HEK293 (cell line): ENCODE data around the gene ADAMTSL3.

Experiments
- CTCF ChIA-PET: fragments of 350-600 bp; formaldehyde crosslinking; extraction: SDS; loops from one replicate; lab custom pipeline; 2021; ENCODE audit warnings: antibody characterized with exemption; lab: Yijun Ruan, JAX
- POLR2A ChIA-PET: fragments of 300-600 bp; formaldehyde crosslinking; extraction: SDS; loops from one replicate; lab custom pipeline; 2020; ENCODE audit warnings: antibody characterized with exemption, inconsistent platforms; lab: Yijun Ruan, JAX
- H3K27ac ChIP-seq: fragments of 200-500 bp; sonication (Bioruptor generic); 2 replicates; pipeline ENCODE4 v1.5.1; 2014; ENCODE audit warnings: low read depth, low read length, control low read depth, inconsistent platforms; ENCODE audit errors: extremely low read depth
- H3K36me3 ChIP-seq, 2 experiments: fragments of 200-500 bp in 1 of 2; sonication (Bioruptor generic) in 1 of 2; 1 replicate in 1 of 2; 2 replicates in 1 of 2; pipeline ENCODE4 v1.5.1; 2014 to 2017; ENCODE audit warnings: inconsistent platforms in 2 of 2, low read length in 2 of 2; ENCODE audit not compliant: control insufficient read depth in 2 of 2, insufficient read depth in 1 of 2
- H3K4me1 ChIP-seq: fragments of 200-500 bp; sonication (Bioruptor generic); 2 replicates; pipeline ENCODE4 v1.5.1; 2014; ENCODE audit warnings: mild to moderate bottlenecking, low read length, inconsistent platforms; ENCODE audit not compliant: control insufficient read depth, insufficient read depth
- H3K4me3 ChIP-seq: 2 replicates; pipeline ENCODE4 v1.5.1; 2011; ENCODE audit warnings: low read depth, mild to moderate bottlenecking, control low read depth, low read length, moderate library complexity
- H3K9me3 ChIP-seq: fragments of 200-500 bp; sonication (Bioruptor generic); 2 replicates; pipeline ENCODE4 v1.5.1; 2014; ENCODE audit warnings: low read depth, low read length, inconsistent platforms; ENCODE audit not compliant: control insufficient read depth, insufficient read depth
- CTCF ChIP-seq: fragments of 450-650 bp; formaldehyde crosslinking; IDR thresholded peaks from 2 replicates; pipeline ENCODE4 v1.5.1; 2016; ENCODE audit warnings: missing biosample characterization, missing genetic modification characterization
- FEZF1 ChIP-seq: fragments of 450-650 bp; formaldehyde crosslinking; IDR thresholded peaks from 2 replicates; pipeline ENCODE4 v1.5.1; 2016; ENCODE audit warnings: missing biosample characterization, missing genetic modification characterization
- HOXA7 ChIP-seq: sonication (generic); formaldehyde crosslinking; IDR thresholded peaks from 2 replicates; pipeline ENCODE4 v1.8.1; 2022; ENCODE audit warnings: missing genetic modification reagents, borderline replicate concordance
- PRDM1 ChIP-seq: fragments of 450-650 bp; formaldehyde crosslinking; IDR thresholded peaks from 2 replicates; pipeline ENCODE4; 2016; ENCODE audit warnings: missing biosample characterization, missing genetic modification characterization
- SCRT1 ChIP-seq: fragments of 450-650 bp; formaldehyde crosslinking; IDR thresholded peaks from 2 replicates; pipeline ENCODE4 v1.5.1; 2016; ENCODE audit warnings: missing biosample characterization, missing genetic modification characterization, borderline replicate concordance
- SP2 ChIP-seq: fragments of 450-650 bp; formaldehyde crosslinking; IDR thresholded peaks from 2 replicates; pipeline ENCODE4 v1.5.1; 2016; ENCODE audit warnings: missing biosample characterization, missing genetic modification characterization
- ZBTB11 ChIP-seq: fragments of 450-650 bp; formaldehyde crosslinking; conservative IDR thresholded peaks from 2 replicates; pipeline ENCODE4 v1.5.1; 2016; ENCODE audit warnings: low read depth, missing biosample characterization, missing genetic modification characterization
- ZFP41 ChIP-seq: fragments of 450-650 bp; formaldehyde crosslinking; IDR thresholded peaks from 2 replicates; pipeline ENCODE4 v1.5.1; 2016; ENCODE audit warnings: missing biosample characterization, missing genetic modification characterization, borderline replicate concordance
- ZNF157 ChIP-seq: fragments of 450-650 bp; formaldehyde crosslinking; IDR thresholded peaks from 2 replicates; pipeline ENCODE4 v1.5.1; 2016; ENCODE audit warnings: missing biosample characterization, missing genetic modification characterization
- ZNF202 ChIP-seq: fragments of 450-650 bp; formaldehyde crosslinking; IDR thresholded peaks from 2 replicates; pipeline ENCODE4 v1.5.1; 2016; ENCODE audit warnings: missing biosample characterization, missing genetic modification characterization, borderline replicate concordance
- ZNF24 ChIP-seq: fragments of 450-650 bp; formaldehyde crosslinking; IDR thresholded peaks from 2 replicates; pipeline ENCODE4 v1.5.1; 2016; ENCODE audit warnings: missing biosample characterization, missing genetic modification characterization
- ZNF555 ChIP-seq: fragments of 450-650 bp; formaldehyde crosslinking; conservative IDR thresholded peaks from 2 replicates; pipeline ENCODE4 v1.5.1; 2017; ENCODE audit warnings: missing biosample characterization, mild to moderate bottlenecking, missing genetic modification characterization, inconsistent platforms
- ZNF610 ChIP-seq: fragments of 450-650 bp; formaldehyde crosslinking; IDR thresholded peaks from 2 replicates; pipeline ENCODE4 v1.5.1; 2016; ENCODE audit warnings: missing biosample characterization, missing genetic modification characterization, borderline replicate concordance
- ZNF623 ChIP-seq: fragments of 450-650 bp; formaldehyde crosslinking; IDR thresholded peaks from 2 replicates; pipeline ENCODE4 v1.5.1; 2016; ENCODE audit warnings: missing biosample characterization, missing genetic modification characterization
- ZNF658 ChIP-seq: fragments of 450-650 bp; formaldehyde crosslinking; IDR thresholded peaks from 2 replicates; pipeline ENCODE4; 2016; ENCODE audit warnings: missing biosample characterization, missing genetic modification characterization
- ZNF660 ChIP-seq: fragments of 450-650 bp; IDR thresholded peaks from 2 replicates; pipeline ENCODE4 v1.5.1; 2018; ENCODE audit warnings: missing biosample characterization, mild to moderate bottlenecking, missing genetic modification characterization
- ZNF707 ChIP-seq: fragments of 450-650 bp; formaldehyde crosslinking; IDR thresholded peaks from 2 replicates; pipeline ENCODE4 v1.5.1; 2016; ENCODE audit warnings: missing biosample characterization, missing genetic modification characterization
- ZNF76 ChIP-seq: fragments of 450-650 bp; formaldehyde crosslinking; IDR thresholded peaks from 2 replicates; pipeline ENCODE4; 2016; ENCODE audit warnings: low read depth, missing biosample characterization, missing genetic modification characterization, borderline replicate concordance
- ZSCAN16 ChIP-seq: fragments of 450-650 bp; formaldehyde crosslinking; IDR thresholded peaks from 2 replicates; pipeline ENCODE4 v1.5.1; 2016; ENCODE audit warnings: missing biosample characterization, missing genetic modification characterization
- ZSCAN18 ChIP-seq: fragments of 450-650 bp; formaldehyde crosslinking; IDR thresholded peaks from 2 replicates; pipeline ENCODE4 v1.5.1; 2016; ENCODE audit warnings: missing biosample characterization, missing genetic modification characterization
- ZSCAN4 ChIP-seq: fragments of 450-650 bp; formaldehyde crosslinking; IDR thresholded peaks from 2 replicates; pipeline ENCODE4 v1.5.1; 2017; ENCODE audit warnings: missing biosample characterization, missing genetic modification characterization

Gene ADAMTSL3

GRCh38 chr15:83739629-83740028 is 85.7 kb downstream of the ADAMTSL3 start (continued):
- TF ChIP-seq SP2 (tag by site-specific recombination) (no peak), ZNF555 (tag by site-specific recombination) (no peak), ZNF658 (tag by site-specific recombination) (no peak), ZFP41 (tag by site-specific recombination) (no peak), ZNF24 (tag by site-specific recombination) (no peak), ZNF202 (tag by site-specific recombination) (no peak), ZSCAN16 (tag by site-specific recombination) (no peak), ZNF157 (tag by site-specific recombination) (no peak), ZSCAN18 (no peak)

GRCh38 chr15:83745771-83746170 is 91.8 kb downstream of the ADAMTSL3 start:
- Histone ChIP-seq H3K4me1 (no peaks in the 10 kb centered on the region), H3K36me3 (no peaks in the 10 kb centered on the region), H3K27ac (no peak overlapping the region), H3K4me3 (no peak overlapping the region), H3K9me3 (no peaks in the 10 kb centered on the region)
- CTCF ChIA-PET = interaction anchor here (0.6 to 3.1 kb wide), 9 partner anchors 10 to 502 kb away, joined by 3 to 15 read pairs (median 4); no protein-coding TSS in a partner anchor
- POLR2A ChIA-PET = no interaction called here
- TF ChIP-seq PRDM1 = no peak
- no peak for TF ChIP-seq HOXA7

GRCh38 chr15:83746231-83746630 is 92.3 kb downstream of the ADAMTSL3 start:
- H3K9me3 ChIP-seq = no peaks in the 10 kb centered on the region
- CTCF ChIA-PET = interaction anchor here (0.6 to 3.1 kb wide), 15 partner anchors 9 to 501 kb away, joined by 3 to 15 read pairs (median 3); no protein-coding TSS in a partner anchor
- no peak overlapping the region for H3K27ac ChIP-seq
- POLR2A ChIA-PET = no interaction called here
- H3K36me3 ChIP-seq = no peaks in the 10 kb centered on the region
- no peaks in the 10 kb centered on the region for H3K4me1 ChIP-seq
- H3K4me3 ChIP-seq = no peak overlapping the region
- TF ChIP-seq ZBTB11 (tag by site-specific recombination) = no peak
- TF ChIP-seq ZNF610 (tag by site-specific recombination) = no peak
- no peak for TF ChIP-seq SCRT1 (tag by site-specific recombination)
- no peak for TF ChIP-seq ZNF707
- TF ChIP-seq ZNF76 = no peak
- TF ChIP-seq ZSCAN4 (tag by site-specific recombination) = no peak
- TF ChIP-seq CTCF (tag by site-specific recombination) = no peak
- no peak for TF ChIP-seq ZNF660 (tag by site-specific recombination)
- no peak for TF ChIP-seq FEZF1 (tag by site-specific recombination)
- no peak for TF ChIP-seq ZNF623
- TF ChIP-seq, all 188 proteins: peak for 0
